Measurements from ENCODE around the gene TNIK. TPM values are rescaled to one million over a fixed set of nuclear protein-coding genes. Genes with fewer than 3 reads are reported as not detected.

TNIK gene
- total and polyA plus RNA-seq, 10 donors, result 0.85 to 34.5 (median 14.1) TPM

GRCh38 chr3:171468296-171468906, 8.2 kb upstream of the TNIK start:
- WGBS, 5 donors, result 77 to 89% (median 80%) methylated on average over 5 to 6 of the region's 6 CpGs
- Histone ChIP-seq H3K9me3 (no peaks in the 10 kb centered on the region), H3K36me3 (no peaks in the 10 kb centered on the region), H3K4me1 (no peaks in the 10 kb centered on the region), H3K27ac (no peak overlapping the region), H3K4me3 (no peak overlapping the region), H3K27me3 (replicated peaks in 1 of 7) (peaks cover 0 to 22% (median 0%) of the 10 kb centered on the region in 7 donors)
- no peak for DNase-seq
- TF ChIP-seq POLR2AphosphoS5 (IDR thresholded peaks at IDR 0.05) (no peak), POLR2A (IDR thresholded peaks at IDR 0.05) (no peak)
- TF ChIP-seq, protein P1, sequence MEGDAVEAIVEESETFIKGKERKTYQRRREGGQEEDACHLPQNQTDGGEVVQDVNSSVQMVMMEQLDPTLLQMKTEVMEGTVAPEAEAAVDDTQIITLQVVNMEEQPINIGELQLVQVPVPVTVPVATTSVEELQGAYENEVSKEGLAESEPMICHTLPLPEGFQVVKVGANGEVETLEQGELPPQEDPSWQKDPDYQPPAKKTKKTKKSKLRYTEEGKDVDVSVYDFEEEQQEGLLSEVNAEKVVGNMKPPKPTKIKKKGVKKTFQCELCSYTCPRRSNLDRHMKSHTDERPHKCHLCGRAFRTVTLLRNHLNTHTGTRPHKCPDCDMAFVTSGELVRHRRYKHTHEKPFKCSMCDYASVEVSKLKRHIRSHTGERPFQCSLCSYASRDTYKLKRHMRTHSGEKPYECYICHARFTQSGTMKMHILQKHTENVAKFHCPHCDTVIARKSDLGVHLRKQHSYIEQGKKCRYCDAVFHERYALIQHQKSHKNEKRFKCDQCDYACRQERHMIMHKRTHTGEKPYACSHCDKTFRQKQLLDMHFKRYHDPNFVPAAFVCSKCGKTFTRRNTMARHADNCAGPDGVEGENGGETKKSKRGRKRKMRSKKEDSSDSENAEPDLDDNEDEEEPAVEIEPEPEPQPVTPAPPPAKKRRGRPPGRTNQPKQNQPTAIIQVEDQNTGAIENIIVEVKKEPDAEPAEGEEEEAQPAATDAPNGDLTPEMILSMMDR (IDR thresholded peaks at IDR 0.05 in 8 of 11, conservative IDR thresholded peaks at IDR 0.05 in 3 of 11), result no peak
- intact Hi-C loops (cut with DNase I; ENCODE audit: low total_unique reads), result loop anchor here (10.0 kb wide), 1 partner anchor 284 kb away; no protein-coding TSS in a partner anchor

DNA sequence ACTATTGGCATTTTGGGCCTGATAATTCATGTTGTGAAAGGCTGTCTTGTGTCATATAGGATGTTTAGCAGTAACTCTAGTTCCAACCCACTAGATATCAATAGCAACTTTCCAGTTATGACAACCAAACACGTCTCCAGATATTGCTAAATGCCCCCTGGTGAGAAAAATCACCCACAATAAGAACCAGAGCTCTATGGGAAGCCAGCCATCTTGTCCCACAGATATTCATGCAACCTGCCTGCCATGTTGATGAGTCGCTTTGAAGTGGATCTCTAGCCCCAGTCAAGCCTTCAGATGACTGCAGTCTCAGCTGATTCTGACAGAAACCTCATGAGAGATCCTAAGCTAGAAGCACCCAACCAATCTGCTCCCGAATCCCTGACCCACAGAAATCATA, 5.6 kb upstream of the TNIK start:
- H3K36me3 ChIP-seq, result no peaks in the 10 kb centered on the region
- intact Hi-C loops (cut with DNase I; ENCODE audit: low total_unique reads), result loop anchor here (10.0 kb wide), 1 partner anchor 281 kb away; no protein-coding TSS in a partner anchor
- no peaks in the 10 kb centered on the region for H3K9me3 ChIP-seq
- no peak for DNase-seq
- H3K27me3 ChIP-seq (replicated peaks in 1 of 7), result peaks cover 0 to 48% (median 0%) of the 10 kb centered on the region in 7 donors
- TF ChIP-seq, protein P1 (IDR thresholded peaks at IDR 0.05 in 8 of 11, conservative IDR thresholded peaks at IDR 0.05 in 3 of 11), result no peak
- no peak for TF ChIP-seq POLR2AphosphoS5 (IDR thresholded peaks at IDR 0.05)
- TF ChIP-seq POLR2A (IDR thresholded peaks at IDR 0.05), result no peak
- H3K27ac ChIP-seq, result no peak overlapping the region
- H3K4me1 ChIP-seq, result peaks cover 6 to 18% (median 10%) of the 10 kb centered on the region in 6 donors
- WGBS, 5 donors, result 71 to 87% (median 81%) methylated on average over 3 of the region's 3 CpGs
- H3K4me3 ChIP-seq, result no peak overlapping the region

DNA sequence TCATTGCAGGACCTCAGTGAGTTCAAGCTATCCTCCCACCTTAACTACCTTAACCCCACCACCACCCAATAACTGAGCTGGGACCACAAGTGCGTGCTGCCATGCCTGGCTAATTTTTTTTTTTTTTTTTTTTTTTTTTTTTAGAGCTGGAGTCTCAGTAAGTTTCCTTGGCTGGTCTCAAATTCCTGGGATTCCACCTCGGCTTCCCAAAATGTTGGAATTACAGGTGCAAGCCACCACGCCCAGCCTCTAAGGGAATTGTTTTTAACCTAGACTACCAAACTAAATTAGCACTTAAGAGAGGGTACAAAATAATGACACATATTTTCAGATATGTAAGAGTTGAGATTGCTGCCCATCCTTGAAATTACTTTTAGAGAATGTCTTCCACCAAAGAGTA, 4.3 kb upstream of the TNIK start:
- H3K9me3 ChIP-seq, result no peaks in the 10 kb centered on the region
- TF ChIP-seq, protein P1 (IDR thresholded peaks at IDR 0.05 in 8 of 11, conservative IDR thresholded peaks at IDR 0.05 in 3 of 11), result no peak
- TF ChIP-seq POLR2AphosphoS5 (IDR thresholded peaks at IDR 0.05), result no peak
- no peak for TF ChIP-seq POLR2A (IDR thresholded peaks at IDR 0.05)
- intact Hi-C loops (cut with DNase I; ENCODE audit: low total_unique reads), result loop anchor here (10.0 kb wide), 1 partner anchor 280 kb away; no protein-coding TSS in a partner anchor
- DNase-seq, result no peak
- no peak overlapping the region for H3K27ac ChIP-seq
- no peaks in the 10 kb centered on the region for H3K36me3 ChIP-seq
- H3K4me3 ChIP-seq, result no peak overlapping the region
- 94 to 98% (median 95%) methylated on average over 3 of the region's 3 CpGs for WGBS, 5 donors
- peaks cover 6 to 31% (median 11%) of the 10 kb centered on the region in 6 donors for H3K4me1 ChIP-seq
- peaks cover 0 to 61% (median 0%) of the 10 kb centered on the region in 7 donors for H3K27me3 ChIP-seq (replicated peaks in 1 of 7)

GRCh38 chr3:171462224-171462623, 2.0 kb upstream of the TNIK start:
- no peak overlapping the region for H3K4me3 ChIP-seq
- WGBS, 5 donors, result 46 to 67% (median 55%) methylated on average over 1 of the region's 1 CpG
- H3K36me3 ChIP-seq, result no peaks in the 10 kb centered on the region
- no peak for DNase-seq
- intact Hi-C loops (cut with DNase I; ENCODE audit: low total_unique reads), result loop anchor here (10.0 kb wide), 1 partner anchor 277 kb away; no protein-coding TSS in a partner anchor
- H3K27ac ChIP-seq, result no peak overlapping the region
- peaks cover 10 to 54% (median 30%) of the 10 kb centered on the region in 6 donors for H3K4me1 ChIP-seq
- H3K27me3 ChIP-seq (replicated peaks in 1 of 7), result peaks cover 0 to 70% (median 0%) of the 10 kb centered on the region in 7 donors
- H3K9me3 ChIP-seq, result no peaks in the 10 kb centered on the region
- TF ChIP-seq POLR2A (IDR thresholded peaks at IDR 0.05) (no peak), POLR2AphosphoS5 (IDR thresholded peaks at IDR 0.05) (no peak)
- TF ChIP-seq, protein P1 (IDR thresholded peaks at IDR 0.05 in 8 of 11, conservative IDR thresholded peaks at IDR 0.05 in 3 of 11), result no peak
